PC-3 (cell line): ENCODE results near the gene TMEM254.

Experiments
- CTCF ChIP-seq: fragments of 300-600 bp; sonication (generic); conservative IDR thresholded peaks from 2 replicates; pipeline ENCODE4 v1.5.1; 2017; ENCODE audit warnings: antibody characterized with exemption, low read depth, mild to moderate bottlenecking, low read length
- EZH2 ChIP-seq: fragments of 300-600 bp; sonication (generic); IDR thresholded peaks from one replicate; pipeline ENCODE4 v1.6.1; 2017; ENCODE audit warnings: antibody characterized with exemption, mild to moderate bottlenecking, low read length; ENCODE audit not compliant: unreplicated experiment
- EZH2phosphoT487 ChIP-seq: fragments of 300-600 bp; sonication (generic); IDR thresholded peaks from 2 replicates; pipeline ENCODE4 v1.6.1; 2018; ENCODE audit warnings: mild to moderate bottlenecking, antibody characterized with exemption, low read length, borderline replicate concordance

DNA sequence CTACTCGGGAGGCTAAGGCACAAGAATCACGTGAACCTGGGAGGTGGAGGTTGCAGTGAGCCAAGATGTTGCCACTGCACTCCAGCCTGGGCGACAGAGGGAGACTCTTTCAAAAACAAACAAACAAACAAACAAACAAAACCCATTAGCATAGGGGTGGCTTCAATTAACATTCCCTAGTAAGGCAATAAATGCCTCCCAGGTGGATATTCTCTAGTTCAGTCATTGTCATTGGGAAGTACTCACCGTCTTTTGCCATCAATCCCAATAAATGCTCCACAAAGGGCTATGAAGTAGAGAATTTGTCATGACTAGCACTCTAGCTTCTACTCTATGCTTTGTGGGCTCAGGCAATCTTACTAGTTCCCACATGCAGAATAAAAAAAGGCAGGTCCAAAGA is 11.7 kb upstream of the TMEM254 start:
- TF ChIP-seq CTCF: no peak
- no peak for TF ChIP-seq EZH2
- TF ChIP-seq EZH2phosphoT487: no peak
